Anterior cingulate cortex (tissue), 58 donors: ENCODE results near the gene NMNAT3.

Experiments
- DNase-seq, 58 donors: peaks; one replicate each; lab custom pipeline; 2025; lab: John Stamatoyannopoulos, UW

Gene NMNAT3

DNA sequence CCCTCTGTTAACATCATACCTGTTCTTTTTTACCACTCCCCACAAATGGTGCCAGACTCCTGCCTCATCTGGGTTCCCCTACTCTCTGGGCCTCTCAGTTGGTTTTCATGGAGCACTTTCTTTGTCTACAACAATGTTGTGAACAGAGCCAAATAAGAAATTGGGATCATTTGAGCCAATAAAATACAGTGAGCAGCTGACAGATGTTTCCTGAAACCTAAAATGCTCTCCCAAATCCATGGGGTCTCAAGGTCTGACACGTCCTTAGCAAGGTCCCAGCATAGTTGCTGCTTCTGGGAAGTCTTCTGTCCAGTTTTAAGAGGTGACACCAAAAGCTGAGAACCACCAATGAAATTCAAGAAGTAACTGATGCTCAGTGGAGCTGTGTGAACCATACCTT is 1.7 kb downstream of the NMNAT3 start:
- DNase-seq, result no peak

DNA sequence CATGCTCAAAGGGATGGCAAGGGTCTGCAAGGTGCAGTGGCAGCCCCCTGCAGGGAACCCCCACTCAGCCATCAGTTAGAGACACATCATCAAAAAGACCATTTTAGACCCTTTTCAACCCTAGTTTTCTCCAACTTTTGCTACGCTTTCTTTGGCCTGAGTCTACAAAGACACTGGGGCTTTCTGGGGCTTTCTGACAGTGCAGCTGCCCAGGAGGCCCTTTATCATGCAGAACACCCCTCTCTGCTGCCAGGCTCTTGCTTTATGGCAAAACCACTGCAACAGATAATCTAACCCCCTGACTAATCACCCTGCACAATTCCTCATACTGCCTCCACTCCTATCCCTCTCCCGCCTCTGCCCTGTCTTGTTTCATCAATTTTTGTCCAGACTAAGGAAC is 2.4 kb downstream of the NMNAT3 start:
- no peak for DNase-seq

DNA sequence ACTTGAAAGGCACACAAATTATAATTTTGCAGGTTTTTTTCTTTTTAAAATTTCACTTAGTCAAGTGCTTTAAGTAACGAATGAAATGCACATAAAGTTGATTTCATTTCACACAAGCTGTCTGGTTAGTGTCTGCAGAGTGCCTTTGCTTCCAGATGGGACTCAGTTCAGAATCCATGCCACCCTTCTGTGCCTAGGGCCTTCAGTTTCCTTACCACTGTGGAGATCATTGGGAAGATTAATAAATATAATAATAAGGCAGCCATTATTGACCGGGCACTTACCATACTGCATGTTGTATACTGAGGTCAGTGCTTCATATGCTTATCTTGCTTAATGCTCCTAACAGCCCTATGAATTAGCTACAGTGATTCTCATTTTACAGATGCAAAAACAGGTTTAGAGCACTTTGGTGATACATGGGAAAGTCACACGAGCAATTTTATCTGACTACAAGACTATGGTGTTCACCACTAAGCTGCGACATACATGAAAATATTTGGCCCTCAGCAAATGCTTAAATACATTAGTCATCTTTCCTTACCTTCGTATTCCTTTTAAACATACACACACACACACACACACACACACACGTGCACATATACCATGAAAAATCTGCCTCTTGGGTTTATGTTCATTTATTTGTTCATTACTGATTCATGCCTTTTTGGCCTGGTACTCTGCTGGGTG is 3.1 kb downstream of the NMNAT3 start:
- DNase-seq, result no peak

DNA sequence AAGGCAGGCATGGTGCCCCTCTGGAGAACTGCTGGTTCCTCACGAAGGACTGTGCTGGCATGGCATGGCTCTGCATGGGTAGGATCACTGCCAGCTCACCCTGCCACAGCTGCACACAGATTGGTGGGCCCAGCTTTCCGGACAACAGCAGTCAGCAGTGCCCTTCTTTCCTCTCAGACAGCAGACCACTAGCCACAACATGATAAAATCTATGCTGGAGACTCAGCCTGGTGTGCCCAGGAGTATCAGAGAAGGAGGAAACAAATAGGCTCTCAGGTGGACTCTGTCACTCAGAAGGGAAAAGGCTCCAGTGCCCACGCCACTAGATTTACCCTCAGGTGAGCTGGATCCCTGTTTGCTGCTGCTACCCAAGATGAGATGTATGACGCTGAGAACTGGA is 4.9 kb downstream of the NMNAT3 start:
- DNase-seq, result no peak

DNA sequence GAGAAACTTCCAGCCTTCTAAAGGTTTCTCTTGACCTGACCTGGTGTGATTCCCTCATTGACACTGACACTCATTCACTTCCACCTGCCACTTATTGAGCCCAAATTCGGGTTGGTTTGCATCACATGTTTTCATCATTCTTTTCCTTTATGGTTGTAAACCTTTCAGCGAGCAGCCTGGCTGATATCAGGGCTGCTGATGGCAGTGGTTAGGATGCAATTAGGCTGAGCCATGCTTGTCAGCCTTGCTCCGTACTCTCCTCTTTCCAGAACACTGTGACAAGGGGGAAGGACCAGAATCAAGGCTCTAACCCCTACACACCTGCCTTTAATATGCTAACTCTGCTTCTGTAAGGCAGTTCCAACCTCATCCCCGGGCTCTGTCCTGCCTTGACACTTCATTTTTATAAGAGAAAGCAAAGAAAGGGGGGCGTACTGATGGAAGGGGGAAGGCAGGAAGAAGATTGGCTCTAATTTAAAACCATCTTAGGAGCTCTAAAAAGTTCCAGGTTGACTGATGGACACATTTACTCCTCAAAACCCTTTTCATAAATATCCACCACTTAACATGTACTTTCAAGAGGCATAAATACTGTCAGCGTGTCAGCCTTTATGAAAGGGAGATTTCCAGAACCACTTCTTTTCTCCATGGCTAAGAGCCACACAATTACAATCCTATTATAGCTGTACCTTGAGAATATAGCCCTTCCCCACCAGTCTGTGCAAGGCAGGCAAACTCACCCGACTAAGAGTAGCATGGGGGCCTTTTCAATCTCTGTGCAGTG is 5.7 kb downstream of the NMNAT3 start:
- no peak for DNase-seq

DNA sequence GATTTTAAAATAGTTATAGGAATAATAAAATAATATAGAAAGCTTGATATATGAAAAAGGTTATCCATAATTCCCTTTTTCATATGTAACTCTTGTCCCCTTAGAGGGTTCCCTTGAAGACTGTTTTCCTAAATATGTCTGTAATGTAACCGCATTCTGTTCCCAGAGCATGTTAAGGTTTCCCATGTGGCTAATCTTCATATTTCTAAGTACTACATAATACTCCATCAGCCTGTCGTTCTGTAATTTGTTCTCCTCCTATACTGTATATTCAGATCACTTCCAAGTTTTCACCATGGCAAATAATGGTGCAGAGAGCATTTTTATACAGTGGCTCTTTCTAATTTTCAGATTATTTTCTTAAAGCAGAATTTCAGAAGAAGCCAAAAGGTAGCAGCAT is 6.7 kb downstream of the NMNAT3 start:
- DNase-seq, result no peak

DNA sequence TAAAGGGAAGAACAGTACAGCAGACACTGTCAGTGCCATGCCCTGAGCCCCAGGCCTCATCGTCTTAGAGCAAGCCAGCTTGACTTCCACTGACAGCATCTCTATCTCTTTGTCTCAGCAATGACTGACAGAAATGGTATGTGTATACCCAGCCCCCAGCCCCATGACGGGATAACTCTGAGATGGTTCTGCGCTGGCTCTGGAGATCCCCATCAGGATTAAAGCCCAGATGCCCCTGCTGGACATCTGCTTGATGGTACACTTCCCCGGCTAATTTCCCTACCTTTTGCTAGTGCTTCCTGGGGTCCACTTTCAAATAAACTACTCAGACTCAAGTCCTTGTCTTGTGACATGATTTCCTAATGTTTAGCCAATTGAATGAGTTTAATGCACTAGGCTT is 7.6 kb downstream of the NMNAT3 start:
- no peak for DNase-seq

DNA sequence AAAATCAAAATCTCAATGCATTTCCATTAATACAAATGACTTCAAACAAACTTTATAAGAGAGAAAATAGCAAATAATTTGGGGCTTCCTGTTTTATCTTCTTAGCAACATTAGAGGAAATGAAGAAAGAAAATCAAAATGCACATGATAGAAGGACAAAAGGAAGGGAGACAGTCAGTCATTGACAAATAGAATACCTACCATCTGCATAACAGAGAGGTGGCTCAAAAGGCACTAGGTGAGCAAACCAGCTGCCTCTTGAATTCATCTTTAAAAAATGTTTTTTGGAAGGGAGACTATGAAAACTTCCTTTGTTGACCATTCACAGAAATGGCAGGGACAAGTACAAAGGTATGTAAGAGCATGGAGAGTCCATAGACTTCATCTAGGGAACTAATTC is 9.4 kb downstream of the NMNAT3 start:
- DNase-seq, result no peak

DNA sequence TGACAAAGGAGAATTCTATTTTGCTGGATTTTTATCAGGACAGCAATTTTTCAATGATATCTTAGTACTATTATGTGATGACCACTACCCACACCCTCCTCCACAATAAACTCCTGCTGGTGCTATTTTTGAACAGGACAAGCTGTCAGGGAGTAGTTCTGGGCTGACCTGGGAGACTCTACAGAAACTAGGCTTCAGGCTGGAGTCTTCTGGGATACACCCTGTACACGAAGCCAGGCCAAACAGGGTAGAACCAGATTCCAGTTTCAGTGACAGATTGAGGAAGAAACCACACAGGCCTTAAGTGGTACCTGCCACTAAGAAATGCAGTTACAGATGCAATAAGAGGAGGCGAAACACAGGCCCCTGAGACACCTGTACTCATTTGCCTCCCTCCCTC is 12.8 kb downstream of the NMNAT3 start:
- DNase-seq, result no peak

DNA sequence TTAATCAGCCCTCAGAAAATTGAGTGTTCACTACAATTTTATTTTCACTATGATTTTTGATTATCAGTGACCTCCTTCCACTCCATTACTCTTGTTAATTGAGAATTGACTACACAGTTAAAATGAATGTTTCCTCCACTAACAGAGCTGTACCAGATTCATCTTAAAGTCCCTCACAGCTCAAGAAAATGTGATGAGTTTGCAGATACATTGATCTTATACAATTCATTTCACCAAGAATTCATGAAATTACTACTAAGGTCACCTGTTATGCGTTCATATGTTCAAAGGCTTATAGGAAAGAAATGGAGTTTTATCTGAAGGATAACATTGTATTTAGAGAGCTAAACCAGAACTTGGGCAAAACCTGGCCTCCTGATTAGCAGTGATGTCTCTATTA is 17.5 kb downstream of the NMNAT3 start:
- no peak for DNase-seq

DNA sequence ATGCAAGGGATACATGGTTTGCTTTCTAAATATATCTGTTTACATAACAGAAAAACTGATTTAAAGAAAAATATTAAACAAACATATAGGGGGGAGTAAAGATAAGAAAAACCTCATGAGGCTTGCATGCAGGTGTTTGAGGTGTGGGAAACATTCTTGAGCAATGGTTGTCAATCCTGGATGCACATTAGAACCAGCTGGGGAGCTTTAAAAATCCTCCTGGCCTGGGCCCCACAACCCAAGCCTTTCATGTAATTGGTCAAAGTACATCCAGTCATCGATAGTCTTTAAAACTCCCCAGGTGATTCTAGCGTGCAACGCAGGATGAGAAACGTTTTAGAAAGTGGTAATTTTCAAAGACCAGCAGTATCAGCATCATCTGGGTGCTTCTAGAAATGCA is 18.3 kb downstream of the NMNAT3 start:
- no peak for DNase-seq

DNA sequence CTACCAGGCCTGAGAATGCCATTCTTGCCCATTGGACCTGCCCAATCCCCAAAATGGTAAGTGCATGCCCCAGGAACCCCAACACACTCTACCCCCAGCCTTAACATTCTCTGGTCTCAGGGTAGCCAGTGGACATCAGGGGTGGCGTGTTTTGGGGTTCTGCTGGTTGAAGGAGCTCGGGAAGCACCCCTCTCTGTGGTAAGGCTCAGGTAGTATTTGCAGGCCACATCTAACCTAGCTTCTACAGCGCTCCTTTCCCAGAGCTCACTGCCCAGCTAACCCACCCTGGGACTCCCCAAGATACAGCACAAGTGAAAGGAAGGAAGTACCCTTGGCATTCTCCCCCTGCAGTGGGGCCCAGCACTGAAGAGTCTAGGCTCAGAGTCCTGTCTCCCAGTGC is 19.8 kb downstream of the NMNAT3 start:
- DNase-seq, result no peak

DNA sequence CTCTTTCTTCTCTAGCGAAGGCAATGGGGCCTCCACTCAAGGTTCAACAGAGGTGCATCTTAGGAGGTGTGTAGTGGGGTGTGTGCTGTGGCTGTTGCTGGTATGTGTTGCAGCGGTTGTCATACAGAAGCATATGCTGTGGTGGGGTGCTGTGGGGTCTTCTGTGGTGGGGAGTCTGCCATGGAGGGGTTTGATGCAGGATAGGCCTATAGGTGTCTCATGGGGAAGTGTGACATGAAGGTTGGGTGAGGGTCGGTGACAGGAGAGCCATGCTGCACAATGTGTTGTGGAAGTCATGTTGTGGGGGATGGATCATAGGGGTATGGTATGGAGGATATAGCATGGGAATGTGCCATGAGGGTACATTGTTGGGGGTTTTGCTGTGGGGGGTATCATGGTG is 20.3 kb downstream of the NMNAT3 start:
- no peak for DNase-seq

DNA sequence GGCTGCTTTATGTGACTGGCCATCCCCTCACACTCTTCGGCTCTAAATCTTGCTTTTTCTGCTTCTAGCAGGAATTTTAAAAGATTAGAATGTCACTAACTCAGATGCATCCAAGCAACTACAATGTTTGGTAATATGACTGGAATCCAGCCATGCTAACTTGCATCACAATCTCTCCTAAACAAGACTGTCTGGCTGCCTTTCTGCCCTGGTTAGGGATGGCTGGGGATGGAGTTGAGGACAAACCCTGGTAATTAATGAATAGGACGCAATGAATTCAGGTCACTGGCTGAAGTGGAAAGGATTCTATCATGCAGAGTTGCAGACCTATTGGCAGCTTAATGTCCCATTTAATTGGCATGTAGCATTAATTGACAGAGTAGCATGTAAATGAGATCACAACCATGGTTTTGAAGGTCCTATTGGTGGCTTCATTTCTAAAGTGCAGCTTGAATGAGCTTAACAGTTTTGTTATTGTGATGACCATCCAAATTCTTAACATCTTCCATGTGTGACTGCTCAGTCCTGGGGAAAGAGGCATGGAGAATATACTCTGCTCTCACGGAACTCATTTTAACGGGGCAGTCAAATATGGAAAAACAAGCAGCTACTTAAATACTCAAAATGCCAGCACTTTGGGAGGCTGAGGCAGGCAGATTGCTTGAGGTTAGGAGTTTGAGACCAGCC is 21.7 kb downstream of the NMNAT3 start:
- DNase-seq, result no peak

DNA sequence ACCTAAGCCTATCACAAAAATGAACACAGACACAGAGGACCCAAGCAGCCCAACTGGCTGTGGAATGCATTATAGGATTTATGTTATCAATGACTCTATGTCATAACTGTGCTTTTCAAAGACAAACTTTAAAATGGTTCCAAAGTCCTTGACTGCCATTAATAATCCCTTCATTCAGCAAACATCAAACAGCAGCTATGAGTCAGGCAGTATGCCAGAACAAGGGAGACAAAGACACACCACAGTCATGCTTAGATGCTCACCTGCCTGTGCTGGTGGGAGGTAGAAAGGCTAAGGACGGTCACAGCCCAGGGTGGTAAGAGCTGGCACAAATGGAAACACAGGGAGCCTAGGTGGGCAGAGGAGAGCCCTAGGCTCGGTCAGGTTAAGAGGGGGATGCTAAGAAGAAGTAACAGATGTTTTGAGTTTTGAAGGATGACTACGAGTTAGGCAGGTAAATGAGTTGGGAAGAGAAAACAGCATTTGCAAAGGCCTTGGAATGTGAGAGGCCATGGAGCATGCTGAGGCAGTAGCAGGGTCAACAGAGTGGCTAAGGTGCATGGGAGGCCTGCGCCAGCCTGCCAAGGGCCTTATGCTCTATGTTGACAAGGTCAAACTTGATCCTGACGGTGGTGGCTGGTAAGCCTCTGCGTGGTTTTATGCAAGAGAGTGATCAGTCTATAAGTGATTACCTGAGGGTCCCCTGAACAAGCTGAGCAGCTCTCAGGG is 23.0 kb downstream of the NMNAT3 start:
- DNase-seq, result no peak

DNA sequence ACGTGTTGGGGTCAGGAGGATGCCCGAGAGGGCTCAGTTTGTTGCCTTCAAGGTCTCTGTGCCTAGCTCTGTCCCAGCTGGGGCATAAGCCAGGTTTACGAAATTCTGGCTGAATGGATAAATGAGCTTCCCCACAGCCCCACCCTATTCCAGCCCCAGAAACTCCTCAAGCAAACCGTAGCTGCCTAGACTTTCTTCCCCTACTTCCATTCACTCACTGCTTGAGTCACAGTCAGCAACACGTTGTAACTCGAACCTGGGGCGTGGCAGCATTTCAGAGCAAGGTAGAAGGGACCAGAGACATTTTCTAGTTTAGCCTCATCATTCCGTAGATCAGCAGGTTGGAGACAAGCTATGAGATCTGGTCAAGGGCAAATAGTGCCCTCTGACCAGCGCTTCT is 24.2 kb downstream of the NMNAT3 start:
- no peak for DNase-seq

DNA sequence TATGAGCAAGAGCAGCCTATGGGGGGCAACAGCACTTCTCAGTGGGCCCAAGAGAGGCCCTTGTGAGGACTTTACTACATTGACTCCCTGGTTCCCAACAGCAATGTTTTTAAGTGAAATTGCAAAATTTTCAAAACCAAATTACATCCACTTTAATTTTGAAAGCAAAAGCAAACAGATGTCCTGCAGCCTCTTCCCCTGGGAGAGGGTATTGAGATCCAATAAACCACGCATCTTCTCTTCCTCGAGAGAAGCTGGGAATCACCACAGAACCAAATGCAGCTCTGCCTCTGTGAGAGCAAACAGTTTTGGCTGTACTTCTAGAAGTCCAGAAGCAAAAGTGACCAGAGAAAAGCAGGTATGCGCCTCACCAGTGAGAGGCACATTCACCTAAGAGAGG is 25.2 kb downstream of the NMNAT3 start:
- no peak for DNase-seq

DNA sequence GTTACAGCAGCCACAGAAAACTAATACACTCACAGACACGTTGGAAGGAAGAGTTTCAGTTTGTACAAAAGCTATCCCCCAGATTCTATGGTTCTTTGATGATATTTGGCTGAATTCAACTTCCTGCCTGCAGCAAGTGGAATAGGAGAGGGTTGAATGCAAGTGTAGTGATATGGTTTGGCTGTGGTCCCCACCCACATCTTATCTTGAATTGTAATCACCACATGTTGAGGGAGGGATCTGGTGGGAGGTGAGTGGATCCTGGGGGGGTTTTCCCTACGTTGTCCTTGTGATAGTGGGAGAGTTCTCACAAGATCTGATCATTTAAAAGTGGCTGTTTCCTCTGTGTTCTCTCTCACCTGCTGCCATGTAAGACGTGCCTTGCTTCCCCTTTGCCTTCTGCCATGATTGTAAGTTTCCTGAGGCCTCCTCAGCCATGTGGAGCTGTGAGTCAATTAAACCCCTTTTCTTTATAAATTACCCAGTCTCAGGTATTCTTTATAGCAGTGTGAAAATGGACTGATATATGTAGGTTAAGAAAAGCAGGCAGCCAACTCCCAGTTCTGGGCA is 29.8 kb downstream of the NMNAT3 start:
- no peak for DNase-seq

DNA sequence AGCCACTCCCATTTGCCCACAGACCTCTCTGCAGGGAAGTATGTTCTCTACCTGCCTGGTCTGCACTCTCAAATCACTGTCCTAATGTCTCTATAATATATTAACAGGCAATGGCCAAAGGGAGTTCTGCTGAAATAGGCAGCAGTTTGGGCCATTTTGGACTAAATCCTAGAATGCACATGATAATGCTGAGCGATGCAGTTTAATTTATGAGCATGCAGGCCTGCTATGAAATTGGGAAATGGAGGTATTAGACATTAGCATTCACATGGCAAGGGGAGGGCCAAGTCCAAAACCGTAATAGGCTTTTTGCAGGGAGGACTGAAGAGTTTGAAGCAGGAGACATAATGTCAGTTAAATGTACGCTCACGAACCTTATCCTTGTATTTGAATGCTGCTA is 31.3 kb downstream of the NMNAT3 start:
- DNase-seq, result no peak

DNA sequence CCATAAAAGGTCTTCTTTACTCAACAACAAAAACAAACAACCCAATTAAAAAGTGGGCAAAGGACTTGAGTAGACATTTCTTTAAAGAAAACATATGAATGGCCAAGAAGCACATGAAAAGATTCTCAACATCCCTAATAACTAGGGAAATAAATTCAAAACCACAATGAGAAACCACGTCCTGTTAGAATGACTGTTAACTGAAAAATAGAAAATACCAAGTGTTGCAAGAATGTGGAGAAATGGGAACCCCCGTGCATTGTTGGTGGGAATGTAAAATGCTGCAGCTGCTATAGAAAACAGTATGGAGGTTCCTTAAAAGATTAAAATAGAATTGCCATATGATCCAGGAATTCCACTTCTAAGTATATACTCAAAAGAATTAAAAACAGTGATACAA is 34.8 kb downstream of the NMNAT3 start:
- DNase-seq, result no peak

DNA sequence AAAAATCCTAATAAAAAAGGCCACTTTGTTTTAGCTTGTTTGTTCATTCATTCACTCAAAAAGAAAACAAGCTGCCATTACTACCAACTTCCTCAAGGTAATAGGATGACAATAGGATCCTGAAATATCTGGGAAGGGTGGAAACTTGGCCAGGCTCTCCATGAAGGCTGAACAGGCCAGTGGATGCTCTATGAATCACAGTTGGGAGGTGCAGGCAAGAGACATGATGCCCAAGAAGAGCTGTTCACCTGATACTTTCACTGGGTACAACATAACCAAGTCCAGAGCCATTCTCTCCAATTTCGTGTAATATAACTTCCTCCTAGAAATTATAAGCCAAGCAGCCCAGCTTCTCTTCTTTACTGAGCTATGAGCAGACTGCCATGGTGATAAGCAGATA is 37.3 kb downstream of the NMNAT3 start:
- DNase-seq, result no peak
